Mesenchymal stem cell (in vitro differentiated cells and primary cell): ENCODE measurements around the gene GALNT18.
A peak's percentile ranks its signal among the peaks of the same experiment; 100 is the strongest.

Source experiments
- DNase-seq: peaks from one replicate; pipeline ENCODE4 v3.0.0-alpha.2; 2013
- H2AFZ ChIP-seq: one replicate; pipeline ENCODE4 v1.6.1; 2013; ENCODE audit warnings: low read depth, mild to moderate bottlenecking, control low read depth, inconsistent platforms, low read length, moderate library complexity
- H2AK5ac ChIP-seq: 2 replicates; pipeline ENCODE4 v1.6.1; 2013; ENCODE audit warnings: low read length, moderate library complexity, mild to moderate bottlenecking, inconsistent platforms; ENCODE audit not compliant: severe bottlenecking
- H2BK120ac ChIP-seq: one replicate; pipeline ENCODE4 v1.6.1; 2013; ENCODE audit warnings: low read depth, mild to moderate bottlenecking, inconsistent platforms, low read length, moderate library complexity
- H2BK12ac ChIP-seq, 2 experiments: one replicate each; pipeline ENCODE4 v1.6.1; 2013; ENCODE audit warnings: inconsistent platforms in 2 of 2, low read length in 2 of 2, mild to moderate bottlenecking in 2 of 2, moderate library complexity in 2 of 2, control low read depth in 1 of 2
- H2BK15ac ChIP-seq: one replicate; pipeline ENCODE4 v1.6.1; 2013; ENCODE audit warnings: mild to moderate bottlenecking, low read depth, inconsistent platforms; ENCODE audit not compliant: poor library complexity, severe bottlenecking
- H2BK5ac ChIP-seq: 2 replicates; pipeline ENCODE4 v1.6.1; 2013; ENCODE audit warnings: low read depth, mild to moderate bottlenecking, low read length, control low read depth, inconsistent platforms; ENCODE audit not compliant: poor library complexity, severe bottlenecking
- H3K14ac ChIP-seq, 2 experiments: one replicate each; pipeline ENCODE4 v1.6.1; 2013; ENCODE audit warnings: inconsistent platforms in 2 of 2, low read length in 2 of 2, control low read depth in 1 of 2, mild to moderate bottlenecking in 1 of 2, moderate library complexity in 1 of 2
- H3K18ac ChIP-seq, 2 experiments: one replicate each; pipeline ENCODE4 v1.6.1; 2013; ENCODE audit warnings: inconsistent platforms in 2 of 2, low read length in 2 of 2, control low read depth in 1 of 2, low read depth in 1 of 2, mild to moderate bottlenecking in 1 of 2
- H3K23ac ChIP-seq, 2 experiments: one replicate each; pipeline ENCODE4 v1.6.1; 2013; ENCODE audit warnings: inconsistent platforms in 2 of 2, low read length in 2 of 2, mild to moderate bottlenecking in 2 of 2, moderate library complexity in 2 of 2, control low read depth in 1 of 2
- H3K27ac ChIP-seq: 2 replicates; pipeline ENCODE4 v1.5.1; 2013; ENCODE audit warnings: mild to moderate bottlenecking, moderate library complexity, low read length, control low read depth, inconsistent platforms; ENCODE audit not compliant: poor library complexity, severe bottlenecking
- H3K27me3 ChIP-seq, 2 experiments: 2 replicates each; pipeline versions ENCODE4 v1.6.1 to v1.7.0; 2013; ENCODE audit warnings: low read length in 2 of 2, mild to moderate bottlenecking in 2 of 2, moderate library complexity in 2 of 2, control low read depth in 1 of 2, inconsistent platforms in 1 of 2; ENCODE audit not compliant: control insufficient read depth in 1 of 2, insufficient read depth in 1 of 2
- H3K36me3 ChIP-seq, 2 experiments: 2 replicates each; pipeline versions ENCODE4 v1.6.1 to v1.7.0; 2013; ENCODE audit warnings: low read length in 2 of 2, control low read depth in 1 of 2, inconsistent platforms in 1 of 2, low read depth in 1 of 2, mild to moderate bottlenecking in 1 of 2; ENCODE audit not compliant: insufficient read depth in 2 of 2, control insufficient read depth in 1 of 2
- H3K4ac ChIP-seq, 2 experiments: one replicate each; pipeline ENCODE4 v1.6.1; 2013; ENCODE audit warnings: inconsistent platforms in 2 of 2, low read length in 2 of 2, mild to moderate bottlenecking in 2 of 2, moderate library complexity in 2 of 2, control low read depth in 1 of 2, low read depth in 1 of 2
- H3K4me1 ChIP-seq: 2 replicates; pipeline ENCODE4 v1.6.1; 2013; ENCODE audit warnings: low read depth, low read length, control low read depth; ENCODE audit not compliant: control insufficient read depth, insufficient read depth
- H3K4me2 ChIP-seq: 2 replicates; pipeline ENCODE4 v1.6.1; 2013; ENCODE audit warnings: low read length, mild to moderate bottlenecking, inconsistent platforms; ENCODE audit not compliant: poor library complexity, severe bottlenecking
- H3K4me3 ChIP-seq, 2 experiments: 2 replicates each; pipeline versions ENCODE4 v1.5.1 to v1.7.0; 2013; ENCODE audit warnings: low read length in 2 of 2, mild to moderate bottlenecking in 2 of 2, control low read depth in 1 of 2, low read depth in 1 of 2; ENCODE audit not compliant: insufficient read depth in 1 of 2
- H3K79me1 ChIP-seq: replicated peaks from 2 replicates; pipeline ENCODE4 v1.6.1; 2013; ENCODE audit warnings: mild to moderate bottlenecking, control low read depth, low read length, inconsistent platforms; ENCODE audit not compliant: poor library complexity, severe bottlenecking
- H3K9ac ChIP-seq: 2 replicates; pipeline ENCODE4 v1.7.0; 2013; ENCODE audit warnings: mild to moderate bottlenecking, low read length, moderate library complexity
- H3K9me3 ChIP-seq: 2 replicates; pipeline ENCODE4 v1.7.0; 2013; ENCODE audit warnings: mild to moderate bottlenecking, low read length; ENCODE audit not compliant: control insufficient read depth
- H4K8ac ChIP-seq: one replicate; pipeline ENCODE4 v1.6.1; 2013; ENCODE audit warnings: inconsistent platforms, mild to moderate bottlenecking, low read length, moderate library complexity
- H4K91ac ChIP-seq: one replicate; pipeline ENCODE4 v1.6.1; 2013; ENCODE audit warnings: mild to moderate bottlenecking, low read length, inconsistent platforms
- WGBS: methylation state at CpG from one replicate; pipeline ENCODE4 v1.1.7; 2013; ENCODE audit warnings: mixed read lengths; 5-methylcytosine and 5-hydroxymethylcytosine counted together

Gene GALNT18

DNA sequence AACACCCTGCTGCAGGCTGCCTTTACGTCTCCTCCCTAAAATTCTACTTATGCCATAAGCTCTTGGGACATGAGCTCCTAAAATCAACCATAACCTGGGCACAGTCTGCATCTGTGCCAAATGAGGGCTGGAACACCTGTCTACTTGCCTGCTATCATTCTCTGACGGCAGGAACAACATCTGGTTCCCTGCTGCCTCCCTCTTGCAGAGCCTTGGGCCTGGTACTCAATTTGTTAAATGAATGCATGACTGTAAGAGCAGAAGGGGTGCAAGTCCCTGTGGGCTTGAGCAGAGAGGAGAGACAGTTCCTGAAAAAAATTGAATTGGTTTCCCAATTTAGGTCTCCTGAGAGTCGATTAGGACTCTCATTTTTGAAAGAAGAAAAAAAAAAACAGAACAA, 202.1 kb downstream of the GALNT18 start:
- WGBS: 96% methylated on average over 3 of the region's 3 CpGs
- no peak overlapping the region for H2BK5ac ChIP-seq

DNA sequence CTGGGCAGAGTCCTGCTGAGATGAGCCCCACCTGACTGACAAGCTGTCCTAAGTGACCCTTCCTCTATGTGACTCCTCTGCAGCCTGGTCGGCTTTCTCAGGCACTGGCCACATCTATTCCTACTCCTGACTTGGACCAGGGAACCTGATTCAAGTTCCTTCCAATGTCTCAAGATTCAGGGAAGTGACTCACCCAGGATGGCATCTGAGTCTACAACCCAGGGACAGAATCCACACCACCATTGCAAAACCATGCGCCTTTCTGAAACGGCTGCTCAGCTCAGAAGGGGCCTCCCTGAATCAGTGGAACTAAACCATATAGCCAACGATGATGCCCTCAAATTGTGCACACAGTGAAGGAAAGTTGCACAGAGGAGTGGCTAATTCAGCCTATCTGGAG, 204.9 kb downstream of the GALNT18 start:
- H3K27me3 ChIP-seq: peaks cover 0 to 25% of the 10 kb centered on the region in 2 experiments
- H2BK12ac ChIP-seq: peak overlapping the region in 1 of 2 experiments; percentile 49
- no peak overlapping the region for H3K14ac ChIP-seq
- no peak overlapping the region for H2AFZ ChIP-seq
- H3K36me3 ChIP-seq: no peaks in the 10 kb centered on the region
- no peak overlapping the region for H3K23ac ChIP-seq
- H2BK120ac ChIP-seq: no peak overlapping the region
- peak overlapping the region in 1 of 2 experiments; percentile 68 for H3K4ac ChIP-seq
- WGBS: 23% methylated on average over 4 of the region's 4 CpGs
- H4K91ac ChIP-seq: peak overlapping the region; percentile 86
- H3K79me1 ChIP-seq: no peaks in the 10 kb centered on the region
- no peak overlapping the region for H2BK15ac ChIP-seq
- H3K9ac ChIP-seq: no peak overlapping the region
- H3K4me3 ChIP-seq: no peak overlapping the region
- peak overlapping the region; percentile 66 for H4K8ac ChIP-seq
- no peak overlapping the region for H3K27ac ChIP-seq
- DNase-seq: peak; percentile 91
- no peak overlapping the region for H2BK5ac ChIP-seq
- no peaks in the 10 kb centered on the region for H3K9me3 ChIP-seq
- no peak overlapping the region for H3K4me2 ChIP-seq
- H3K4me1 ChIP-seq: peaks cover 11% of the 10 kb centered on the region
- peak overlapping the region in 1 of 2 experiments; percentile 25 for H3K18ac ChIP-seq
- no peak overlapping the region for H2AK5ac ChIP-seq

More for the DNA sequence above, 202.1 kb downstream of the GALNT18 start:
- Histone ChIP-seq H2AK5ac (no peak overlapping the region), H3K36me3 (no peaks in the 10 kb centered on the region), H2AFZ (no peak overlapping the region), H4K91ac (no peak overlapping the region), H3K14ac (no peak overlapping the region), H3K27ac (no peak overlapping the region), H3K23ac (no peak overlapping the region), H3K4ac (no peak overlapping the region), H3K4me3 (no peak overlapping the region), H3K27me3 (peaks cover 0 to 6% of the 10 kb centered on the region in 2 experiments), H3K4me2 (no peak overlapping the region), H3K9me3 (no peaks in the 10 kb centered on the region), H2BK120ac (no peak overlapping the region), H3K18ac (no peak overlapping the region), H3K79me1 (no peaks in the 10 kb centered on the region), H2BK15ac (no peak overlapping the region), H2BK12ac (no peak overlapping the region), H4K8ac (no peak overlapping the region), H3K4me1 (peaks cover 11% of the 10 kb centered on the region), H3K9ac (no peak overlapping the region)
- no peak for DNase-seq

DNA sequence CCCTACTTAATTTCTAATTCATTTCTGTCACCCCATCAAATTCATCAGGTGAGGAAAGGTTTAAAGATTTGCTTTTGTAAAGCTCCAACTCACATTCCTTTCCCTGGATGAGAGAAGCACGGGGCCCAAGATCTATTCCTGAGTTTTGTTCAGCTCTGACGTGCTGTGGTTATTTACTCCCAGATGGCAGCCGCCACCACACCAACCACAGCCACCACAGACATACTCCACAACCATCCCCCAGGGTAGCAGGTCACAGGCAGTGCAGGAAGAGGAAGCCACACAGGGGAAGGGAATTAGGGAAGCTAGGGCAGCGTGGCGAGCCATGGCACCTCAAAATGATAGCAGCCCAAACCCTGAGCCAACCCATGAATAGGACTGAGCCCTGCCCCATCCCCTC, 205.3 kb downstream of the GALNT18 start:
- Histone ChIP-seq H4K8ac (peak overlapping the region; percentile 66), H3K4me3 (no peak overlapping the region), H3K23ac (no peak overlapping the region), H3K4me1 (peaks cover 11% of the 10 kb centered on the region), H2BK5ac (no peak overlapping the region), H3K4ac (peak overlapping the region in 1 of 2 experiments; percentile 68), H3K14ac (peak overlapping the region in 1 of 2 experiments; percentile 13), H3K79me1 (no peaks in the 10 kb centered on the region), H3K9ac (no peak overlapping the region), H2AK5ac (no peak overlapping the region), H3K18ac (peak overlapping the region in 1 of 2 experiments; percentile 25), H3K9me3 (no peaks in the 10 kb centered on the region), H3K27me3 (peaks cover 0 to 29% of the 10 kb centered on the region in 2 experiments), H2AFZ (no peak overlapping the region), H2BK15ac (no peak overlapping the region), H3K27ac (no peak overlapping the region), H2BK120ac (no peak overlapping the region), H3K36me3 (no peaks in the 10 kb centered on the region), H3K4me2 (no peak overlapping the region), H4K91ac (peak overlapping the region; percentile 86), H2BK12ac (peak overlapping the region in 1 of 2 experiments; percentile 49)
- WGBS: 37% methylated on average over 5 of the region's 5 CpGs
- DNase-seq: peak; percentile 89

DNA sequence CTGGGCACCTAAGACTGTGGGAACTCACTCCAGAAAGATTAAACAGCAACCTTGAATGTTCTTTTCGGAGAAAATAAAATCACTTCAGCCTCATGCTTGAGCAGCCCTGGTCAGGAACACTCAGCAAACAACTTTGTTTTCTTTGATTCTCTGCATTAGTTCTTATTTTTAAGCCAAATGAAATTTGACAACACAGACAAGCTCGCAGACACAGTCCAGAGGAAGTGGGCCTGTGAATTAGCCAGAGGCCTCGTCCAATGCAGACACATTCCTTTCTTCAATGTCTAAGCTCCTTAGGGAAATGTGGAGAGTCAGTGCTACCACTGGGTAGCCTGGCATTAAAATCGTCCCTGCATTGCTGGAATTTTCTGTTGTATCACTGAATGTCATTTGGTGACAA, 205.9 kb downstream of the GALNT18 start:
- Histone ChIP-seq H2BK15ac (no peak overlapping the region), H3K4me1 (peaks cover 11% of the 10 kb centered on the region), H3K79me1 (no peaks in the 10 kb centered on the region), H2BK5ac (no peak overlapping the region), H3K18ac (peak overlapping the region in 1 of 2 experiments; percentile 35), H2AK5ac (no peak overlapping the region), H3K4me3 (no peak overlapping the region), H3K27me3 (peaks cover 0 to 35% of the 10 kb centered on the region in 2 experiments), H4K8ac (no peak overlapping the region), H3K27ac (no peak overlapping the region), H3K9me3 (no peaks in the 10 kb centered on the region), H3K23ac (no peak overlapping the region), H3K14ac (no peak overlapping the region), H2BK120ac (no peak overlapping the region), H3K4me2 (no peak overlapping the region), H4K91ac (no peak overlapping the region), H3K9ac (no peak overlapping the region), H2BK12ac (no peak overlapping the region), H2AFZ (no peak overlapping the region), H3K4ac (no peak overlapping the region), H3K36me3 (no peaks in the 10 kb centered on the region)
- 49% methylated on average over 4 of the region's 4 CpGs for WGBS
- DNase-seq: peak; percentile 38
